HL-60 (cell line): ENCODE data around the gene NPR3.

Experiments used
- GABPA ChIP-seq: IDR thresholded peaks from 2 replicates; pipeline ENCODE4 v1.6.1; 2012; ENCODE audit warnings: low read depth
- POLR2AphosphoS5 ChIP-seq: IDR thresholded peaks from 2 replicates; pipeline ENCODE4 v1.6.1; 2012; ENCODE audit warnings: low read depth
- SPI1 ChIP-seq: IDR thresholded peaks from 2 replicates; pipeline ENCODE4 v1.6.1; 2012; ENCODE audit warnings: low read depth, mild to moderate bottlenecking, borderline replicate concordance
- TF ChIP-seq, protein P1 (sequence below): IDR thresholded peaks from one replicate; pipeline ENCODE4 v1.5.1; 2011; ENCODE audit warnings: low read length, control low read depth, inconsistent platforms; ENCODE audit not compliant: insufficient read depth
- TF ChIP-seq, protein P2 (sequence below): IDR thresholded peaks from 2 replicates; pipeline ENCODE4 v1.6.1; 2012; ENCODE audit warnings: low read depth; ENCODE audit not compliant: insufficient replicate concordance

DNA sequence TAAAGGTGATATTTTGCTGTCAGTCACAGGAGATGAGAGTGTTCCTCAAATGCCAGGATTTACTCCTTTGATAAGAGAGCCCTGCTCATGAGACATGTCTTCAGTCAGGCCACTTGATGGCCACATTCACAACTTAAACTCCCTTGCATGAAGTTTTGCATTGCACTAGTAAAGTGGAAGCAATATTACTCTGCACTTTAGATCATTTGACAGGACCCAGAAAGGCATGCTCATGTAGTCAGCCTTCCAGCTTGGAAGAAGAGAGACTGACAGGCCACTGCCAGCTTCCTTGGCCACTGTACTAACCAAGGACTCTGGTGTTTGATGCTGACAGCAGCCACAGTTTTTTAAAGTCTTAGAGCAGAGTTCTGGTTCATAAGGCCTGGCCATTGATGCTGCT, 42.6 kb downstream of the NPR3 start:
- TF ChIP-seq, protein P1, sequence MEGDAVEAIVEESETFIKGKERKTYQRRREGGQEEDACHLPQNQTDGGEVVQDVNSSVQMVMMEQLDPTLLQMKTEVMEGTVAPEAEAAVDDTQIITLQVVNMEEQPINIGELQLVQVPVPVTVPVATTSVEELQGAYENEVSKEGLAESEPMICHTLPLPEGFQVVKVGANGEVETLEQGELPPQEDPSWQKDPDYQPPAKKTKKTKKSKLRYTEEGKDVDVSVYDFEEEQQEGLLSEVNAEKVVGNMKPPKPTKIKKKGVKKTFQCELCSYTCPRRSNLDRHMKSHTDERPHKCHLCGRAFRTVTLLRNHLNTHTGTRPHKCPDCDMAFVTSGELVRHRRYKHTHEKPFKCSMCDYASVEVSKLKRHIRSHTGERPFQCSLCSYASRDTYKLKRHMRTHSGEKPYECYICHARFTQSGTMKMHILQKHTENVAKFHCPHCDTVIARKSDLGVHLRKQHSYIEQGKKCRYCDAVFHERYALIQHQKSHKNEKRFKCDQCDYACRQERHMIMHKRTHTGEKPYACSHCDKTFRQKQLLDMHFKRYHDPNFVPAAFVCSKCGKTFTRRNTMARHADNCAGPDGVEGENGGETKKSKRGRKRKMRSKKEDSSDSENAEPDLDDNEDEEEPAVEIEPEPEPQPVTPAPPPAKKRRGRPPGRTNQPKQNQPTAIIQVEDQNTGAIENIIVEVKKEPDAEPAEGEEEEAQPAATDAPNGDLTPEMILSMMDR, result no peak
- TF ChIP-seq POLR2AphosphoS5 (no peak), SPI1 (no peak), GABPA (no peak)
- TF ChIP-seq, protein P2, sequence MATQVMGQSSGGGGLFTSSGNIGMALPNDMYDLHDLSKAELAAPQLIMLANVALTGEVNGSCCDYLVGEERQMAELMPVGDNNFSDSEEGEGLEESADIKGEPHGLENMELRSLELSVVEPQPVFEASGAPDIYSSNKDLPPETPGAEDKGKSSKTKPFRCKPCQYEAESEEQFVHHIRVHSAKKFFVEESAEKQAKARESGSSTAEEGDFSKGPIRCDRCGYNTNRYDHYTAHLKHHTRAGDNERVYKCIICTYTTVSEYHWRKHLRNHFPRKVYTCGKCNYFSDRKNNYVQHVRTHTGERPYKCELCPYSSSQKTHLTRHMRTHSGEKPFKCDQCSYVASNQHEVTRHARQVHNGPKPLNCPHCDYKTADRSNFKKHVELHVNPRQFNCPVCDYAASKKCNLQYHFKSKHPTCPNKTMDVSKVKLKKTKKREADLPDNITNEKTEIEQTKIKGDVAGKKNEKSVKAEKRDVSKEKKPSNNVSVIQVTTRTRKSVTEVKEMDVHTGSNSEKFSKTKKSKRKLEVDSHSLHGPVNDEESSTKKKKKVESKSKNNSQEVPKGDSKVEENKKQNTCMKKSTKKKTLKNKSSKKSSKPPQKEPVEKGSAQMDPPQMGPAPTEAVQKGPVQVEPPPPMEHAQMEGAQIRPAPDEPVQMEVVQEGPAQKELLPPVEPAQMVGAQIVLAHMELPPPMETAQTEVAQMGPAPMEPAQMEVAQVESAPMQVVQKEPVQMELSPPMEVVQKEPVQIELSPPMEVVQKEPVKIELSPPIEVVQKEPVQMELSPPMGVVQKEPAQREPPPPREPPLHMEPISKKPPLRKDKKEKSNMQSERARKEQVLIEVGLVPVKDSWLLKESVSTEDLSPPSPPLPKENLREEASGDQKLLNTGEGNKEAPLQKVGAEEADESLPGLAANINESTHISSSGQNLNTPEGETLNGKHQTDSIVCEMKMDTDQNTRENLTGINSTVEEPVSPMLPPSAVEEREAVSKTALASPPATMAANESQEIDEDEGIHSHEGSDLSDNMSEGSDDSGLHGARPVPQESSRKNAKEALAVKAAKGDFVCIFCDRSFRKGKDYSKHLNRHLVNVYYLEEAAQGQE, result no peak
